Muscle of leg (tissue), 11 donors: ENCODE measurements around the gene CD2. TPM values are rescaled to one million over a fixed set of nuclear protein-coding genes. Genes with fewer than 3 reads are reported as not detected.

Experiments used
- DNase-seq: peaks from one replicate; pipeline ENCODE4 v3.0.0; 2013
- H3K27ac ChIP-seq: one replicate; pipeline ENCODE4 v1.5.1; 2013; ENCODE audit warnings: mild to moderate bottlenecking, low read length, control low read depth
- H3K27me3 ChIP-seq: one replicate; pipeline ENCODE4 v1.6.1; 2013; ENCODE audit warnings: low read length; ENCODE audit not compliant: control insufficient read depth, insufficient read depth
- H3K36me3 ChIP-seq: one replicate; pipeline ENCODE4 v1.6.1; 2013; ENCODE audit warnings: low read length; ENCODE audit not compliant: control insufficient read depth, insufficient read depth
- H3K4me1 ChIP-seq: one replicate; pipeline ENCODE4 v1.6.1; 2013; ENCODE audit warnings: low read length; ENCODE audit not compliant: control insufficient read depth, insufficient read depth
- H3K4me3 ChIP-seq: one replicate; pipeline ENCODE4 v1.5.1; 2013; ENCODE audit warnings: low read length, control low read depth
- H3K9me3 ChIP-seq: replicated peaks from 2 replicates; pipeline ENCODE4 v1.6.1; 2013; ENCODE audit warnings: low read depth, low read length; ENCODE audit not compliant: control insufficient read depth
- WGBS: methylation state at CpG from one replicate; pipeline ENCODE4 v1.1.5; 2013; ENCODE audit warnings: missing lambda C conversion rate; ENCODE audit not compliant: insufficient coverage; 5-methylcytosine and 5-hydroxymethylcytosine counted together
- polyA plus RNA-seq, 8 donors: library from polyadenylated mRNA; unstranded; fragments of 120-200 nt; gene quantifications; one replicate each; pipeline versions ENCODE4 v1.2.1 to v1.2.3, GENCODE V29; 2013; ENCODE audit warnings: inconsistent platforms in 1 of 8, low replicate concordance in 1 of 8; ENCODE audit not compliant: insufficient read length in 8 of 8, insufficient read depth in 1 of 8
- total RNA-seq: library from RNA; stranded (reverse); fragments of 120-200 nt; gene quantifications from one replicate; pipeline ENCODE4 v1.2.4, GENCODE V29; 2013

Gene CD2
- total and polyA plus RNA-seq, 9 donors = 0.19 to 0.46 (median 0.31) TPM

- H3K27ac ChIP-seq = no peak overlapping the region
- no peaks in the 10 kb centered on the region for H3K9me3 ChIP-seq
- H3K27me3 ChIP-seq = no peaks in the 10 kb centered on the region
- no peaks in the 10 kb centered on the region for H3K36me3 ChIP-seq
- no peak overlapping the region for H3K4me3 ChIP-seq
- DNase-seq = no peak
- peaks cover 8% of the 10 kb centered on the region for H3K4me1 ChIP-seq
Observed at GRCh38 chr1:116731439-116731838, 22.8 kb upstream of the CD2 start.

DNA sequence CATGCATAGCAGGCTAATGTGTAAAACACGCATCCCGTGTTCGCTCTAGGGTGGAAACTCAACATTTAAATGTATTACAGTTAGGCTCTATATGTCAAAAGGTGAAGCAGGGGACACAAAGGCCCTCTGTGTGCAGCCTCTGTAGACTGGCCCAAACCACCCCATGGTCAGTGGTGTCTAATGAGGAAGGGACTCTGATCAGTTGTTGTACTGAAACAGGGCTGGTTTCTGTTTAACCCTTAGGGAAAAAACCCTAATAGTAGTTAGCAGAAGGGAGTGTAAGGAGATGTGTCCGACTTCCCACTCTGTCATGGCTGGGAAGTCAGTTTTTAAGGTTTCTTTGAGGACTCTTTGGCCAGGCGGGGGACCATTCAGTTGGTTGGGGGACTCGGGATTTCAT lies 21.5 kb upstream of the CD2 start:
- DNase-seq = no peak
- Histone ChIP-seq H3K4me1 (peaks cover 10% of the 10 kb centered on the region), H3K9me3 (no peaks in the 10 kb centered on the region), H3K27ac (no peak overlapping the region), H3K36me3 (no peaks in the 10 kb centered on the region), H3K4me3 (no peak overlapping the region), H3K27me3 (no peaks in the 10 kb centered on the region)
- 100% methylated on average over 1 of the region's 6 CpGs for WGBS

- Histone ChIP-seq H3K27ac (no peak overlapping the region), H3K4me1 (peaks cover 10% of the 10 kb centered on the region), H3K36me3 (no peaks in the 10 kb centered on the region), H3K4me3 (no peak overlapping the region), H3K27me3 (no peaks in the 10 kb centered on the region), H3K9me3 (no peaks in the 10 kb centered on the region)
- peak; percentile 22 for DNase-seq
- WGBS = no CpG with 5 or more reads among the region's 5 CpGs
Observed at GRCh38 chr1:116733476-116734365, 20.5 kb upstream of the CD2 start.

DNA sequence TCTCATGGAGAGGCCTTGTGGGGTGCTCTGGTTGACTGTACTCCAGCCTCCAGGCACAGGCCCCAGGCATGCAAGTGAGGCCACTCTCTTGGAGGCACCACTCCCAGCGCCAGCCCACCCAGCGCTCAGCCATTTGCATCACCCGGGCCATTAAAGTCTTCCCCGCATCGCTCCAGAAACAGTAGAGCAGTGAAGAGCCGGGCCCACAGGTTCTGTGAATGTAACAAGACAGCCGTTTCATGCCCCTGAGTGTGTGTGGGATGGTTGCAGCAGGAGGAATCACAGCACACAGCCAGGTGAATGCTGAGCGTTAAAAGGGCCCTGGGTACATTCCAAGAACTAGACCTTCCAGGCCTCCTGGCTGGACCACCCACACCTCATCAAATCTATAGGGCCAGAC lies 19.0 kb upstream of the CD2 start:
- no peak for DNase-seq
- WGBS = 89% methylated on average over 3 of the region's 8 CpGs
- H3K4me3 ChIP-seq = no peak overlapping the region
- H3K27ac ChIP-seq = no peak overlapping the region
- H3K27me3 ChIP-seq = no peaks in the 10 kb centered on the region
- H3K36me3 ChIP-seq = no peaks in the 10 kb centered on the region
- peaks cover 14% of the 10 kb centered on the region for H3K4me1 ChIP-seq
- H3K9me3 ChIP-seq = no peaks in the 10 kb centered on the region

- Histone ChIP-seq H3K4me3 (no peak overlapping the region), H3K27ac (no peak overlapping the region), H3K36me3 (no peaks in the 10 kb centered on the region), H3K9me3 (no peaks in the 10 kb centered on the region), H3K27me3 (no peaks in the 10 kb centered on the region), H3K4me1 (peaks cover 14% of the 10 kb centered on the region)
- WGBS = 26% methylated on average over 4 of the region's 8 CpGs
- DNase-seq = peak; percentile 73
Observed at GRCh38 chr1:116737020-116737854, 17.0 kb upstream of the CD2 start.

GRCh38 chr1:116737855-116738321 lies 16.3 kb upstream of the CD2 start:
- Histone ChIP-seq H3K4me1 (peaks cover 14% of the 10 kb centered on the region), H3K4me3 (no peak overlapping the region), H3K9me3 (peaks cover 2% of the 10 kb centered on the region), H3K27me3 (no peaks in the 10 kb centered on the region), H3K27ac (no peak overlapping the region), H3K36me3 (no peaks in the 10 kb centered on the region)
- no peak for DNase-seq
- 98% methylated on average over 5 of the region's 7 CpGs for WGBS

DNA sequence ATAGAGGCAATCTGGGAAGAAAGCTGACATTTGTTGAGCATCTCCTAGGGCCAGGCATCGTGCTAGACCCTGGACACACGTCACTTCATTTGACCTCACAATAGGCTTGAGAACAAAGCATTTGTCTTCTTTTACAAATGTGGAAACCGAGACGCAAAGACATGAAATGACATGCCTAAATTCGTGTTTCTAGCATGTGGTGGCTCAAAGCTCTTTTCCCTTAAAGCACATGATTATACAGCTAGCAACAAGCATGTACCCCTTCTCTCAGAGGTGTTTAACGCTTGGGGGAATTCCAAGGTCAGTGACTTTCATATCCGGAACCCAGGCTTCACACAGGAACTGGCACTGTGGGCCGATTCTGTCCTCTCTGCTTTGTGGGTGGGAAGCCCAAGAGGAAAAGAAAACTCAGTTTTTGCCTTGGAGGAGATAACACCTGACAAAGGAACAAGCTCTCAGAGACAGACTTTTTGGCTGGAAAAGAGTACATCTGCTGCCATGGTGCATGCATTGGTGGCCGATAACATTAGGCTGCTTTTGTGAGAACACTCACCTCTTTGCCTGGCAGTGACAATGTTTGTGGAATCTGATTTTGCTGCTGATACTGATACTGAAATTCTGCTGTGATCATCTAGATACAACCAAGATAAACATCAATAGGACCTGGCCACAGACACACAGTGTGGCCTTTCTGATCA lies 15.4 kb upstream of the CD2 start:
- Histone ChIP-seq H3K27ac (no peak overlapping the region), H3K4me1 (peaks cover 13% of the 10 kb centered on the region), H3K9me3 (peaks cover 11% of the 10 kb centered on the region), H3K4me3 (no peak overlapping the region), H3K27me3 (no peaks in the 10 kb centered on the region), H3K36me3 (no peaks in the 10 kb centered on the region)
- no peak for DNase-seq
- WGBS = 63% methylated on average over 6 of the region's 9 CpGs

GRCh38 chr1:116739371-116740012 lies 14.7 kb upstream of the CD2 start:
- Histone ChIP-seq H3K4me1 (peaks cover 7% of the 10 kb centered on the region), H3K9me3 (peaks cover 16% of the 10 kb centered on the region), H3K36me3 (no peaks in the 10 kb centered on the region), H3K27ac (no peak overlapping the region), H3K4me3 (no peak overlapping the region), H3K27me3 (no peaks in the 10 kb centered on the region)
- 90% methylated on average over 3 of the region's 7 CpGs for WGBS
- DNase-seq = peak; percentile 24

- H3K36me3 ChIP-seq = no peaks in the 10 kb centered on the region
- DNase-seq = no peak
- no peaks in the 10 kb centered on the region for H3K27me3 ChIP-seq
- peaks cover 7% of the 10 kb centered on the region for H3K4me1 ChIP-seq
- WGBS = 90% methylated on average over 6 of the region's 6 CpGs
- H3K4me3 ChIP-seq = no peak overlapping the region
- H3K27ac ChIP-seq = no peak overlapping the region
- H3K9me3 ChIP-seq = peaks cover 20% of the 10 kb centered on the region
Observed at GRCh38 chr1:116740296-116740695, 13.9 kb upstream of the CD2 start.
